ENCODE measurements around the gene PLVAP. TPM values are rescaled to one million over a fixed set of nuclear protein-coding genes. Genes with fewer than 3 reads are reported as not detected.

The PLVAP gene
- total and polyA plus RNA-seq, 8 donors: 14.0 to 59.5 (median 20.3) TPM

DNA sequence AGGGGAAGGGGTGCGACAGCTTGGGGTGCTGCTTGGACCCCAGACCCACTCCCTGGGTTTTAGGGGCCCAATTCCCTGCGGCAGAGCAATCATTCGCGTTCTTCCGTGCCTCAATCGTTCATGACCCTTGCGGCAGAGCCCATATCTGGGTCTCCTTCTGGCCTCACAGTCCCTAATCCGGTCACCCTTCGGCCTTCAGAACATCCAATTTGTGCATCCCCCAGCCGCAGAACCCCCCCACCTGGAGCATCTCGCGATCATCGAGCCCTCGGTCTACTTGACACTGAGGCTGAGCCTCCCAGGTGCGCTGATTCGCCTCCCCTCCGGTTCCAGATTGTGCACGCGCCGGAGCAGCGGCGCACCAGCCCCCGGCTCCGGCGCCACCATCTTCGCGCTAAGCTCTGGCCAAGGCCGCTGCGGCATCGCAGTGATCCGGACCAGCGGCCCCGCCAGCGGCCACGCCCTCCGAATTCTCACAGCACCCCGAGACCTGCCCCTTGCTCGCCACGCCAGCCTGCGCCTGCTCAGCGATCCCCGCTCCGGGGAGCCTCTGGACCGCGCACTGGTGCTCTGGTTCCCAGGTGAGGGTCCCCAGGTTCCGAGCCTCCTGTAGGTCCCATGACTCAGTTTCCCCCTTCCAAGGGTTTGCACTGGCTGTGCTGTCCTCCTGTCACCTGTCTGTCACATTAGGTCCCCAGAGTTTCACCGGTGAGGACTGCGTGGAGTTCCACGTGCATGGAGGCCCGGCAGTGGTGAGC is 39.3 kb downstream of the PLVAP start:
- H3K27ac ChIP-seq: peak overlapping the region in 1 of 2 donors; percentile 92
- peaks cover 12 to 50% of the 10 kb centered on the region in 2 donors for H3K4me1 ChIP-seq
- no peak for ATAC-seq
- intact Hi-C loops (cut with DNase I): no loop called here
- peak overlapping the region; percentile 68 to 72 for H3K4me3 ChIP-seq
- DNase-seq: no peak
- TF ChIP-seq, protein P1, sequence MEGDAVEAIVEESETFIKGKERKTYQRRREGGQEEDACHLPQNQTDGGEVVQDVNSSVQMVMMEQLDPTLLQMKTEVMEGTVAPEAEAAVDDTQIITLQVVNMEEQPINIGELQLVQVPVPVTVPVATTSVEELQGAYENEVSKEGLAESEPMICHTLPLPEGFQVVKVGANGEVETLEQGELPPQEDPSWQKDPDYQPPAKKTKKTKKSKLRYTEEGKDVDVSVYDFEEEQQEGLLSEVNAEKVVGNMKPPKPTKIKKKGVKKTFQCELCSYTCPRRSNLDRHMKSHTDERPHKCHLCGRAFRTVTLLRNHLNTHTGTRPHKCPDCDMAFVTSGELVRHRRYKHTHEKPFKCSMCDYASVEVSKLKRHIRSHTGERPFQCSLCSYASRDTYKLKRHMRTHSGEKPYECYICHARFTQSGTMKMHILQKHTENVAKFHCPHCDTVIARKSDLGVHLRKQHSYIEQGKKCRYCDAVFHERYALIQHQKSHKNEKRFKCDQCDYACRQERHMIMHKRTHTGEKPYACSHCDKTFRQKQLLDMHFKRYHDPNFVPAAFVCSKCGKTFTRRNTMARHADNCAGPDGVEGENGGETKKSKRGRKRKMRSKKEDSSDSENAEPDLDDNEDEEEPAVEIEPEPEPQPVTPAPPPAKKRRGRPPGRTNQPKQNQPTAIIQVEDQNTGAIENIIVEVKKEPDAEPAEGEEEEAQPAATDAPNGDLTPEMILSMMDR (IDR thresholded peaks at IDR 0.05): no peak
- H3K36me3 ChIP-seq: peaks cover 0 to 10% of the 10 kb centered on the region in 2 donors
- H3K9me3 ChIP-seq: peaks cover 0 to under 1% of the 10 kb centered on the region in 2 donors
- H3K27me3 ChIP-seq: no peaks in the 10 kb centered on the region

DNA sequence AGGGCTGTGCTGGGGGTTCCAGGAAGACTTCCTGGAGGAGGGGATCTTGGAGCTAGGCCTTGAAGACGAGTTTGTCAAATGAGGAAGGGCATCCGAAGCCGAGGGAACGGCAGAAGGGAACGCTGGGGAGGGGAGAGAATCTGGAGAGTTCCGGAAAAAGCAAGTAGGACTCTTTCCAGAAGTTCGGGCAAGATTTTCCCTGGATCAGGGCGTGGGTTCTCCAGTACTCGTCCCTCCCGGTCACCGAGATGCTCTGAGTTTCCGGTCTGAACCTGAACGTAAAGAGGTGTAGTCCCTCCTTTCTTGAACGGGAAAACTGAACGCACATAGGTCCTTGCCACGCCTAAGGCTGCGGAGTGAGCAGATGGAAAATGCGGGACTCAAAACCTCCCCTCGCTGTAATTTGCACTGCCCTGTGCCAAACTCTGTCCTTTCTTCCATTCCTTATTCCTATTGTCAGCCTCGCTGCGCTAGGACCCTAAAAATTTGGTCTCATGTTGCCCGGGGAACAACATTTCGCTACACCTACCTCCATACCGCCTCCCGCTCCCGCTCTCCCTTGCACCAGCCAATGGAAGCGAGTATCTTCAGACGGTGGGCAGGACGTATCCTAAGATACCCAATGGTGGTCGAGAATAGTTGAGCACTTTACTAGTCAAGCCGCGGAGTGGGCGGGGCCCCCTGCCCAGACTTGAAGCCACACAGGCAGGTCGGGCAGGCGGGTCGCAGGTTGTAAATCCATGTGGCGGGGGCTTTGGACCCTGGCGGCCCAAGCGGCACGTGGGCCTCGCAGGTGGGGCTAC is 40.1 kb downstream of the PLVAP start, which contains the start of gene GTPBP3:
Gene GTPBP3, plus strand, starts transcription at position 682 of the 803 bp plus-strand sequence. Its CDS starts 59 bp downstream, at position 741.
- DNase-seq (peak; percentile 92 to 97 (median 96)), ATAC-seq (peak; percentile 90)
- Histone ChIP-seq H3K27me3 (no peaks in the 10 kb centered on the region), H3K4me3 (peak within 1 kb of the TSS; percentile 68 to 72), H3K36me3 (peaks cover 0 to 12% of the 10 kb centered on the region in 2 donors), H3K9me3 (peaks cover 0 to 2% of the 10 kb centered on the region in 2 donors), H3K27ac (peak within 1 kb of the TSS; percentile 92 to 94), H3K4me1 (peaks cover 12 to 51% of the 10 kb centered on the region in 2 donors)
- TF ChIP-seq, protein P1 (IDR thresholded peaks at IDR 0.05): no peak
- intact Hi-C loops (cut with DNase I): no loop called here

DNA sequence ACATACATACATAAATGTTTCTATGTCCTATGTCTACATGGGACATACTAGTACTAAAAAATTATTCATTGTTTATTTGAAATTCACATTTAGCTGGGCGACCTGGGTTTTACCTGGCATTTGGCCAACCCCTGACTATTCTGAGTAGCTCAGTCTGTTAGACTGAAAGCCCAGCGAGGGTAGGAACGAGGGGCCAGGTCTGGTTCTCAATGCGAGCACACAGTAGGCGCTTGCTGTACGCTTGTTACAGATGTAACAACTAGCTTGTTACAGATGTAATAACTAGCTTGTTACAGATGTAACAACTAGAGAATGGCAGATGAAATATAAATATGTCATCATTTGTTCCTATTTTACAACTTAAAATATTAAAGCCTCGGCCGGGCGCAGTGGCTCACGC is 41.6 kb downstream of the PLVAP start:
- H3K27ac ChIP-seq: no peak overlapping the region
- H3K4me1 ChIP-seq: peaks cover 12 to 51% of the 10 kb centered on the region in 2 donors
- ATAC-seq (no peak), DNase-seq (no peak)
- H3K27me3 ChIP-seq: peaks cover 0 to 7% of the 10 kb centered on the region in 2 donors
- peaks cover 0 to 6% of the 10 kb centered on the region in 2 donors for H3K36me3 ChIP-seq
- TF ChIP-seq, protein P1 (IDR thresholded peaks at IDR 0.05): no peak
- peak overlapping the region in 1 of 2 donors; percentile 74 for H3K4me3 ChIP-seq
- H3K9me3 ChIP-seq: peaks cover 0 to 2% of the 10 kb centered on the region in 2 donors
- intact Hi-C loops (cut with DNase I): no loop called here

DNA sequence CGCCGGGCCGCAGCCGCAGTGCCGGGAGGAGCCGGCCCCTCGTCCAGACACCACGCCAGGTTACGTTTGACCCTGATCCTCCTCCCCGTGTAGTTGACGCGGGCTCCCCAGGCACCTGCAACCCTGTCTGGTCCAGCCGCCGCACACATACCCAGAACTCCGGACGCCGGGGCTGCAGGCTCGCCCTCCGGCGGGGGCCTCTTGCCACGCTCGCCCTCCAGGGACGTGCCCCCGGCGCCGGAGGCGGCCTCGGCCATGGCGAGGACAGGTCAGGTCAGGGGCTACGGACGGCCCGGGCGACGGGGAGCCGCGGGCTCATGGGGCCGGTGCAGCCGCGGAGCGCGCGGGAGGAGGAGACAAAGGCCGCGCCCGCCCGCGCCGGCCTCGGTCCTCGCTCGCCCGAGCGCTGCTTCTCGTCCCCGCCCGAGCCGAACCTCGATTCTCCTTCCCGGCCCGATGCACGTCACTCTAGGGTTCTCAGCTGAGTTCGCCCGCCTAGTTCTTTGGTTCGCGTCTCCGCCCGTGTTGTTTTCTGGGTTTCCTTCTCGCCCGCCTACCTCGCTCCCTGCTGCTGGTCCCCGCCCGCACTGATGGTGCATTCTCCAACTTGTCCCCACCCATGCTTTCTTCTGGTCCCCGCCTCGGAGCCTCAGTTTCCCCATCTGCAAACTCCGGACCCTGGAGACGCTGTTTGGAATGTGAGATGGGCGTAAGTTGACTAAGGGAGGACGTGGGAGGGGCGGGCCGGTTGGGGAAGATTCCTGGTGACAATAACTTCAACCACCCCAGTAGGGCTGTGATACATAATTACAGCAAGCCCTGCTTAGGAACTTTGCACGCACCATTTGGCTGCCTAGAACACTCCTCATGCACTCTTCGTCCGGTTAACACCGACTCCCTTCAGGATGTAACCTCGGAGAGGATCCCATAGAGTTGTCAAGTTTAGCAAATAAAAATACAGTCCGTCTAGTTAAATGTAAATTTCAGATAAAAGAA is 42.4 kb downstream of the PLVAP start, which contains the start of gene ANO8:
Gene ANO8, minus strand, starts transcription at position 442 of the 996 bp plus-strand sequence. Its CDS starts 185 bp downstream, at position 257.
- H3K27me3 ChIP-seq: peaks cover 0 to 16% of the 10 kb centered on the region in 2 donors
- peaks cover 0 to 2% of the 10 kb centered on the region in 2 donors for H3K9me3 ChIP-seq
- ATAC-seq (peak; percentile 77), DNase-seq (peak; percentile 94 to 97 (median 96))
- TF ChIP-seq, protein P1 (IDR thresholded peaks at IDR 0.05): no peak
- intact Hi-C loops (cut with DNase I): no loop called here
- peaks cover 12 to 51% of the 10 kb centered on the region in 2 donors for H3K4me1 ChIP-seq
- H3K36me3 ChIP-seq: peaks cover 0 to 9% of the 10 kb centered on the region in 2 donors
- H3K27ac ChIP-seq: peak within 1 kb of the TSS; percentile 45 to 70
- peak within 1 kb of the TSS; percentile 74 to 78 for H3K4me3 ChIP-seq
